ENCODE results near the gene KCNMB3. TPM values are rescaled to one million over a fixed set of nuclear protein-coding genes. Genes with fewer than 3 reads are reported as not detected.
"Not testable (repeated sequence)": the region's sequence is repeated elsewhere in the genome, so short reads cannot be mapped to it uniquely, and the experiment has no call there.

The KCNMB3 gene
- total RNA-seq, 1 donor from 2014 or later = 0.75 TPM

DNA sequence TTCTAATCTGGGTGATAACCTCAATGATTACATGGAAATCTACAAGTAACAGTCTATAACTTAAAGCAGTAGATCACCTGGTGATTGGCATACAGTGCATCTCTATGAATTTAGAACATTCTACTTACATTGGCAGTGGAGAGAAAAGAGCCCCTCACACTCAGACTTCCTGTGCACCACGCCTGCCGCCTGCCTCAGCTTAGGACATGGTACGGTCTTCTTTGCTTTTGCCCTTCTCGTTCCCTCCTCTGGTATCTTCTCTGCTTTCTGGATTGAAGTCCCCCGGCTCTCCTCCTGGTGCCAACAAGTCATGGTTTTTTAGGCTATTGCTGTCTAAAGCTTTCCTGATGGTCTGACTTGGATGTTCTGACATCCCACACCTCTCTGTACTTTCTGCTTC lies 7.9 kb upstream of the KCNMB3 start:
- H3K27ac Mint-ChIP-seq (ENCODE audit: unreplicated experiment) = no peak overlapping the region
- peaks cover 2% of the 10 kb centered on the region for H3K27me3 Mint-ChIP-seq (ENCODE audit: low read depth, unreplicated experiment)
- H3K4me1 Mint-ChIP-seq (ENCODE audit: low read depth, unreplicated experiment) = peaks cover 2% of the 10 kb centered on the region
- H3K4me3 Mint-ChIP-seq (ENCODE audit: unreplicated experiment) = no peak overlapping the region
- Histone ChIP-seq H3K4me3 (ENCODE audit: insufficient read depth, low read depth, low read length) (no peak overlapping the region), H3K27ac (ENCODE audit: low read depth, low read length) (no peak overlapping the region), H3K79me2 (ENCODE audit: insufficient read depth, low read length) (no peaks in the 10 kb centered on the region), H3K9ac (ENCODE audit: low read length) (no peak overlapping the region), H3K27me3 (ENCODE audit: insufficient read depth, low read length) (no peaks in the 10 kb centered on the region), H3K9me3 (ENCODE audit: insufficient read depth, low read depth, low read length) (no peaks in the 10 kb centered on the region), H4K20me1 (ENCODE audit: insufficient read depth, low read length) (no peaks in the 10 kb centered on the region), H3K36me3 (ENCODE audit: insufficient read depth, low read length) (no peaks in the 10 kb centered on the region), H2AFZ (ENCODE audit: low read depth, low read length) (no peak overlapping the region), H3K4me2 (ENCODE audit: low read length) (no peak overlapping the region), H3K4me1 (ENCODE audit: insufficient read depth, low read length) (no peaks in the 10 kb centered on the region)
- TF ChIP-seq, protein P1, sequence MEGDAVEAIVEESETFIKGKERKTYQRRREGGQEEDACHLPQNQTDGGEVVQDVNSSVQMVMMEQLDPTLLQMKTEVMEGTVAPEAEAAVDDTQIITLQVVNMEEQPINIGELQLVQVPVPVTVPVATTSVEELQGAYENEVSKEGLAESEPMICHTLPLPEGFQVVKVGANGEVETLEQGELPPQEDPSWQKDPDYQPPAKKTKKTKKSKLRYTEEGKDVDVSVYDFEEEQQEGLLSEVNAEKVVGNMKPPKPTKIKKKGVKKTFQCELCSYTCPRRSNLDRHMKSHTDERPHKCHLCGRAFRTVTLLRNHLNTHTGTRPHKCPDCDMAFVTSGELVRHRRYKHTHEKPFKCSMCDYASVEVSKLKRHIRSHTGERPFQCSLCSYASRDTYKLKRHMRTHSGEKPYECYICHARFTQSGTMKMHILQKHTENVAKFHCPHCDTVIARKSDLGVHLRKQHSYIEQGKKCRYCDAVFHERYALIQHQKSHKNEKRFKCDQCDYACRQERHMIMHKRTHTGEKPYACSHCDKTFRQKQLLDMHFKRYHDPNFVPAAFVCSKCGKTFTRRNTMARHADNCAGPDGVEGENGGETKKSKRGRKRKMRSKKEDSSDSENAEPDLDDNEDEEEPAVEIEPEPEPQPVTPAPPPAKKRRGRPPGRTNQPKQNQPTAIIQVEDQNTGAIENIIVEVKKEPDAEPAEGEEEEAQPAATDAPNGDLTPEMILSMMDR (IDR thresholded peaks at IDR 0.05; ENCODE audit: insufficient read depth, low read depth, low read length) = no peak
- TF ChIP-seq EZH2 (IDR thresholded peaks at IDR 0.05; ENCODE audit: insufficient read depth, low read length) = no peak
- no peak for DNase-seq (ENCODE audit: low read depth)
- H3K36me3 Mint-ChIP-seq (ENCODE audit: low read depth, unreplicated experiment) = peaks cover 2% of the 10 kb centered on the region
- no peak for FAIRE-seq
- peaks cover 16% of the 10 kb centered on the region for H3K9me3 Mint-ChIP-seq (ENCODE audit: unreplicated experiment)

DNA sequence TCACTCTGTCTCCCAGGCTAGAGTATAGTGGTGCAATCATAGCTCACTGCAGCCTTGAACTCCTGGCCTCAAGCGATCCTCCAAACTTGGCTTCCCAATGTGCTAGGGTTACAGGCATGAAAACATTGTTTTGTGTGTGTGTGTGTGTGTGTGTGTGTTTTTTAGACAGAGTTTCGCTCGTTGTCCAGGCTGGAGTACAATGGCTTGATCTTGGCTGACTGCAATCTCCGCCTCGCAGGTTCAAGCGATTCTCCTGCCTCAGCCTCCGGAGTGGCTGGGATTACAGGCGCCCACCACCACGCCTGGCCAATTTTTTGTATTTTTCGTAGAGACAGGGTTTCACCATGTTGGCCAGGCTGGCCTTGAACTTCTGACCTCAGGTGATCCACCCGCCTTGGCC lies 6.8 kb upstream of the KCNMB3 start:
- not testable (repeated sequence) for H3K4me2 ChIP-seq (ENCODE audit: low read length); DNase-seq (ENCODE audit: low read depth); H2AFZ ChIP-seq (ENCODE audit: low read depth, low read length); H3K79me2 ChIP-seq (ENCODE audit: insufficient read depth, low read length); H3K36me3 ChIP-seq (ENCODE audit: insufficient read depth, low read length); H3K4me3 Mint-ChIP-seq (ENCODE audit: unreplicated experiment); H4K20me1 ChIP-seq (ENCODE audit: insufficient read depth, low read length); H3K9ac ChIP-seq (ENCODE audit: low read length); H3K4me1 Mint-ChIP-seq (ENCODE audit: low read depth, unreplicated experiment); H3K9me3 ChIP-seq (ENCODE audit: insufficient read depth, low read depth, low read length); FAIRE-seq; H3K4me1 ChIP-seq (ENCODE audit: insufficient read depth, low read length); H3K27ac Mint-ChIP-seq (ENCODE audit: unreplicated experiment); H3K36me3 Mint-ChIP-seq (ENCODE audit: low read depth, unreplicated experiment); H3K4me3 ChIP-seq (ENCODE audit: insufficient read depth, low read depth, low read length); H3K27me3 Mint-ChIP-seq (ENCODE audit: low read depth, unreplicated experiment); H3K27ac ChIP-seq (ENCODE audit: low read depth, low read length); H3K27me3 ChIP-seq (ENCODE audit: insufficient read depth, low read length)
- peaks cover 16% of the 10 kb centered on the region for H3K9me3 Mint-ChIP-seq (ENCODE audit: unreplicated experiment)

DNA sequence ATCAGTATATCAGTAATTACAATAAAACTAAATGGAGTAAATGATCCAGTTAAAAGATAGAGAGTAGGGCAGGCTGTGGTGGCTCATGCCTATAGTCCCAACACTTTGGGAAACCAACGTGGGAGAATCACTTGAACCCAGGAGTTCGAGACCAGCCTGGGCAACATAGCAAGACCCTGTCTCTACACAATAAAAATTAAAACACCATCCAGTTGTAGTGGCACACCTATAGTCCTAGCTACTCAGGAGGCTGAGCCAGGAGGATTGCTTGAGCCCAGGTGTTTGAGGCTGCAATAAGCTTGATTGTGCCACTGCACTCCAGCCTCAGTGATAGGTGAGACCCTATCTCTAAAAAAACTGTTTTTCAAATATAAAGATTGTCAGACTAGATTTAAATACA lies 5.9 kb upstream of the KCNMB3 start:
- no peaks in the 10 kb centered on the region for H3K79me2 ChIP-seq (ENCODE audit: insufficient read depth, low read length)

More for the DNA sequence above, 5.9 kb upstream of the KCNMB3 start:
- H3K27me3 Mint-ChIP-seq (ENCODE audit: low read depth, unreplicated experiment) = peaks cover 2% of the 10 kb centered on the region
- H3K4me2 ChIP-seq (ENCODE audit: low read length) = no peak overlapping the region
- FAIRE-seq = no peak
- H3K4me1 Mint-ChIP-seq (ENCODE audit: low read depth, unreplicated experiment) = peaks cover 2% of the 10 kb centered on the region
- H4K20me1 ChIP-seq (ENCODE audit: insufficient read depth, low read length) = no peaks in the 10 kb centered on the region
- peaks cover 16% of the 10 kb centered on the region for H3K9me3 Mint-ChIP-seq (ENCODE audit: unreplicated experiment)
- H2AFZ ChIP-seq (ENCODE audit: low read depth, low read length) = no peak overlapping the region
- no peaks in the 10 kb centered on the region for H3K4me1 ChIP-seq (ENCODE audit: insufficient read depth, low read length)
- no peak for DNase-seq (ENCODE audit: low read depth)
- no peak overlapping the region for H3K27ac Mint-ChIP-seq (ENCODE audit: unreplicated experiment)
- H3K9me3 ChIP-seq (ENCODE audit: insufficient read depth, low read depth, low read length) = no peaks in the 10 kb centered on the region
- H3K9ac ChIP-seq (ENCODE audit: low read length) = no peak overlapping the region
- H3K27me3 ChIP-seq (ENCODE audit: insufficient read depth, low read length) = no peaks in the 10 kb centered on the region
- no peak overlapping the region for H3K4me3 ChIP-seq (ENCODE audit: insufficient read depth, low read depth, low read length)
- peaks cover 2% of the 10 kb centered on the region for H3K36me3 Mint-ChIP-seq (ENCODE audit: low read depth, unreplicated experiment)
- no peaks in the 10 kb centered on the region for H3K36me3 ChIP-seq (ENCODE audit: insufficient read depth, low read length)
- H3K4me3 Mint-ChIP-seq (ENCODE audit: unreplicated experiment) = no peak overlapping the region
- H3K27ac ChIP-seq (ENCODE audit: low read depth, low read length) = no peak overlapping the region
- no peak for TF ChIP-seq EZH2 (IDR thresholded peaks at IDR 0.05; ENCODE audit: insufficient read depth, low read length)

All from astrocyte (in vitro differentiated cells and primary cell).